Lower lobe of right lung (tissue), 2 donors: ENCODE data around the gene NFE2L1. TPM values are rescaled to one million over a fixed set of nuclear protein-coding genes. Genes with fewer than 3 reads are reported as not detected.
A peak's percentile ranks its signal among the peaks of the same experiment; 100 is the strongest.

Experiments used
- ATAC-seq, 2 donors: fragments of 200-7000 bp; cut with Tn5 transposase; one replicate each; pipeline ENCODE4 v1.9.1; 2020 to 2022; ENCODE audit warnings: mild to moderate bottlenecking in 2 of 2, moderate library complexity in 2 of 2
- DNase-seq: peaks from one replicate; pipeline ENCODE4 v3.0.0-alpha.2; 2020
- H3K27ac ChIP-seq: fragments of 200-600 bp; one replicate; pipeline ENCODE4 v1.8.0; 2022
- H3K27me3 ChIP-seq: fragments of 200-600 bp; one replicate; pipeline ENCODE4 v1.8.0; 2022; ENCODE audit warnings: low read depth
- H3K36me3 ChIP-seq: fragments of 200-600 bp; one replicate; pipeline ENCODE4 v1.8.0; 2022; ENCODE audit warnings: mild to moderate bottlenecking
- H3K4me1 ChIP-seq: fragments of 200-600 bp; one replicate; pipeline ENCODE4 v1.8.0; 2022
- H3K4me3 ChIP-seq: fragments of 200-600 bp; one replicate; pipeline ENCODE4 v1.8.0; 2022; ENCODE audit warnings: mild to moderate bottlenecking
- H3K9me3 ChIP-seq: fragments of 200-600 bp; one replicate; pipeline ENCODE4 v1.8.0; 2022
- intact Hi-C: fragments of 100-400 bp; cut with DNase I; formaldehyde crosslinking; loops from one replicate; pipeline ENCODE4 v1.11.0; 2022
- total RNA-seq: library from RNA; stranded (reverse); fragmentation: NEBNext Ultra II Directional; extraction: Animal tissue kit (Norgen Biotek cat#: 25700); gene quantifications from one replicate; pipeline ENCODE4 v1.2.1, GENCODE V29; 2021
- TF ChIP-seq, protein P1 (sequence below): fragments of 200-600 bp; IDR thresholded peaks from one replicate; pipeline ENCODE4 v1.8.0; 2022; ENCODE audit warnings: antibody characterized with exemption, mild to moderate bottlenecking
- donor health status: DM: no; HTN: yes; CAD: no; lungs with severe emphysema.

NFE2L1 gene
- total RNA-seq, 1 donor from 2014 or later, result 162 TPM

DNA sequence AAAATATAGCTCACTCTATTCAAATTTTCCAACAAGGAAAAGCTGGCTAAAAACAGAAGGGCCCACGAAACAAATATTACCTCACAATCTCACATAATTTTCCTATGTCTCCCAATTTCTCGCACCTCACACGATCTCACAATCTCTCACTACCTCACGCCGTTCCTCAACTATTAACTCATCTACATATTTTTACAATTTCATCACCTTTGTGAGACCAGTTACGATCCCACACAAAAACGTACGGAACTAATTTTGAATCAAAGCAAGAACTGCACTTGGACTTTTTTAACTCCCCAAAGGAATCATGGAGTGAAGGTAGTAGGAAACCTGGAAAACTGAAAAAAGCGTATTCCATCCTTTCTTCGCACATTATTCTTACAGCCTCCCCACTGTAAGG, 52.0 kb downstream of the NFE2L1 start:
- no peak for ATAC-seq
- TF ChIP-seq, protein P1, sequence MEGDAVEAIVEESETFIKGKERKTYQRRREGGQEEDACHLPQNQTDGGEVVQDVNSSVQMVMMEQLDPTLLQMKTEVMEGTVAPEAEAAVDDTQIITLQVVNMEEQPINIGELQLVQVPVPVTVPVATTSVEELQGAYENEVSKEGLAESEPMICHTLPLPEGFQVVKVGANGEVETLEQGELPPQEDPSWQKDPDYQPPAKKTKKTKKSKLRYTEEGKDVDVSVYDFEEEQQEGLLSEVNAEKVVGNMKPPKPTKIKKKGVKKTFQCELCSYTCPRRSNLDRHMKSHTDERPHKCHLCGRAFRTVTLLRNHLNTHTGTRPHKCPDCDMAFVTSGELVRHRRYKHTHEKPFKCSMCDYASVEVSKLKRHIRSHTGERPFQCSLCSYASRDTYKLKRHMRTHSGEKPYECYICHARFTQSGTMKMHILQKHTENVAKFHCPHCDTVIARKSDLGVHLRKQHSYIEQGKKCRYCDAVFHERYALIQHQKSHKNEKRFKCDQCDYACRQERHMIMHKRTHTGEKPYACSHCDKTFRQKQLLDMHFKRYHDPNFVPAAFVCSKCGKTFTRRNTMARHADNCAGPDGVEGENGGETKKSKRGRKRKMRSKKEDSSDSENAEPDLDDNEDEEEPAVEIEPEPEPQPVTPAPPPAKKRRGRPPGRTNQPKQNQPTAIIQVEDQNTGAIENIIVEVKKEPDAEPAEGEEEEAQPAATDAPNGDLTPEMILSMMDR, result no peak
- Histone ChIP-seq H3K4me3 (peak overlapping the region; percentile 94), H3K36me3 (no peaks in the 10 kb centered on the region), H3K4me1 (peaks cover 11% of the 10 kb centered on the region), H3K27me3 (no peaks in the 10 kb centered on the region), H3K9me3 (no peaks in the 10 kb centered on the region), H3K27ac (no peak overlapping the region)
- intact Hi-C loops, result no loop called here
- no peak for DNase-seq

GRCh38 chr17:48100591-48101011, 52.4 kb downstream of the NFE2L1 start:
- H3K27ac ChIP-seq, result peak overlapping the region; percentile 82
- intact Hi-C loops, result no loop called here
- H3K27me3 ChIP-seq, result no peaks in the 10 kb centered on the region
- H3K4me3 ChIP-seq, result peak overlapping the region; percentile 94
- H3K36me3 ChIP-seq, result no peaks in the 10 kb centered on the region
- TF ChIP-seq, protein P1, result no peak
- H3K9me3 ChIP-seq, result no peaks in the 10 kb centered on the region
- DNase-seq, result peak; percentile 64
- ATAC-seq, result peak; percentile 37 to 63
- H3K4me1 ChIP-seq, result peaks cover 11% of the 10 kb centered on the region

- TF ChIP-seq, protein P1, result no peak
- H3K9me3 ChIP-seq, result no peaks in the 10 kb centered on the region
- intact Hi-C loops, result no loop called here
- no peaks in the 10 kb centered on the region for H3K36me3 ChIP-seq
- no peaks in the 10 kb centered on the region for H3K27me3 ChIP-seq
- ATAC-seq, result peak; percentile 99
- peak; percentile 97 for DNase-seq
- peak within 1 kb of the TSS; percentile 82 for H3K27ac ChIP-seq
- peak within 1 kb of the TSS; percentile 94 for H3K4me3 ChIP-seq
- H3K4me1 ChIP-seq, result peaks cover 11% of the 10 kb centered on the region
Observed at GRCh38 chr17:48101012-48101720, 53.0 kb downstream of the NFE2L1 start, which contains the start of gene CBX1. Gene CBX1, minus strand, starts transcription at chr17:48101478. Its CDS starts 24,474 bp downstream, at chr17:48077004.

DNA sequence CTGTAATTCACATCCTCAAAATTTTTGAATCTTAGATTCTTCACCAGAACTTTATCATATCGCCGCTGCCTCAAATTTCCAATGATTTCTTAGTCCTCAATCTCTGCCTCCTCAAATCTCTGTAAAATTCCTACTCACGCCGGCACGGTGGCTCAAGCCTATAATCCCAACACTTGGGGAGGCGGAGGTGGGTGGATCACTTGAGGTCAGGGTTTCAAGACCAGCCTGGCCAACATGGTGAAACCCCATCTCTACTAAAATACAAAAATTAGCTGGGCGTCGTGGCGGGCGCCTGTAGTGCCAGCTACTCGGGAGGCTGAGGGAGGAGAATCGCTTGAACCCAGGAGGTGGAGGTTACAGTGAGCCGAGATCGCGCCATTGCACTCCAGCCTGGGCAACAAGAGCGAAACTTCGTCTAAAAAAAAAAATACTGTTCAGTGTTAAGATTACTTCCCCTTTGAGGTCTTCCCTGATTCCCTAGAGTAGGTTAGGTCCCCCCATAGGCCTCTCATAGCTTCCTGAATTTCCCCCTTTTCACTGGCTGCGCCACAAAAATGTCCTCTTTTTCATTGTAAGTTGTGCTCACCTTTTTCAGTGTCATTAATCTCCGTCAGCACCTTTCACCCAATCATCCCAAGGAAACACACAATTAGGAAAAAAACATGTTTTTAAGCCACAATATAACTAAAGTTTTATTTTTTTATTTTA, 54.0 kb downstream of the NFE2L1 start:
- Histone ChIP-seq H3K36me3 (no peaks in the 10 kb centered on the region), H3K4me3 (peak overlapping the region; percentile 94), H3K27me3 (no peaks in the 10 kb centered on the region), H3K27ac (no peak overlapping the region), H3K9me3 (no peaks in the 10 kb centered on the region), H3K4me1 (peaks cover 17% of the 10 kb centered on the region)
- ATAC-seq (no peak), DNase-seq (no peak)
- TF ChIP-seq, protein P1, result no peak
- intact Hi-C loops, result no loop called here

- ATAC-seq, result no peak
- H3K4me3 ChIP-seq, result no peak overlapping the region
- peaks cover 17% of the 10 kb centered on the region for H3K4me1 ChIP-seq
- H3K27ac ChIP-seq, result no peak overlapping the region
- no peaks in the 10 kb centered on the region for H3K36me3 ChIP-seq
- intact Hi-C loops, result no loop called here
- TF ChIP-seq, protein P1, result no peak
- no peak for DNase-seq
- H3K9me3 ChIP-seq, result no peaks in the 10 kb centered on the region
- H3K27me3 ChIP-seq, result no peaks in the 10 kb centered on the region
Observed at GRCh38 chr17:48102798-48103715, 54.9 kb downstream of the NFE2L1 start.
